Uterine smooth muscle cell (primary cell): ENCODE measurements around the gene KLHL4. TPM values are rescaled to one million over a fixed set of nuclear protein-coding genes. Genes with fewer than 3 reads are reported as not detected.

Source experiments
- total RNA-seq: library from RNA; depleted of rRNA; stranded (reverse); fragments of >200 nt; gene quantifications from 2 replicates; pipeline ENCODE4 v1.2.3, GENCODE V29; 2014

Gene KLHL4, protein sequence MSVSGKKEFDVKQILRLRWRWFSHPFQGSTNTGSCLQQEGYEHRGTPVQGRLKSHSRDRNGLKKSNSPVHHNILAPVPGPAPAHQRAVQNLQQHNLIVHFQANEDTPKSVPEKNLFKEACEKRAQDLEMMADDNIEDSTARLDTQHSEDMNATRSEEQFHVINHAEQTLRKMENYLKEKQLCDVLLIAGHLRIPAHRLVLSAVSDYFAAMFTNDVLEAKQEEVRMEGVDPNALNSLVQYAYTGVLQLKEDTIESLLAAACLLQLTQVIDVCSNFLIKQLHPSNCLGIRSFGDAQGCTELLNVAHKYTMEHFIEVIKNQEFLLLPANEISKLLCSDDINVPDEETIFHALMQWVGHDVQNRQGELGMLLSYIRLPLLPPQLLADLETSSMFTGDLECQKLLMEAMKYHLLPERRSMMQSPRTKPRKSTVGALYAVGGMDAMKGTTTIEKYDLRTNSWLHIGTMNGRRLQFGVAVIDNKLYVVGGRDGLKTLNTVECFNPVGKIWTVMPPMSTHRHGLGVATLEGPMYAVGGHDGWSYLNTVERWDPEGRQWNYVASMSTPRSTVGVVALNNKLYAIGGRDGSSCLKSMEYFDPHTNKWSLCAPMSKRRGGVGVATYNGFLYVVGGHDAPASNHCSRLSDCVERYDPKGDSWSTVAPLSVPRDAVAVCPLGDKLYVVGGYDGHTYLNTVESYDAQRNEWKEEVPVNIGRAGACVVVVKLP
- 4.8 and 6.5 TPM in 2 replicates for total RNA-seq

DNA sequence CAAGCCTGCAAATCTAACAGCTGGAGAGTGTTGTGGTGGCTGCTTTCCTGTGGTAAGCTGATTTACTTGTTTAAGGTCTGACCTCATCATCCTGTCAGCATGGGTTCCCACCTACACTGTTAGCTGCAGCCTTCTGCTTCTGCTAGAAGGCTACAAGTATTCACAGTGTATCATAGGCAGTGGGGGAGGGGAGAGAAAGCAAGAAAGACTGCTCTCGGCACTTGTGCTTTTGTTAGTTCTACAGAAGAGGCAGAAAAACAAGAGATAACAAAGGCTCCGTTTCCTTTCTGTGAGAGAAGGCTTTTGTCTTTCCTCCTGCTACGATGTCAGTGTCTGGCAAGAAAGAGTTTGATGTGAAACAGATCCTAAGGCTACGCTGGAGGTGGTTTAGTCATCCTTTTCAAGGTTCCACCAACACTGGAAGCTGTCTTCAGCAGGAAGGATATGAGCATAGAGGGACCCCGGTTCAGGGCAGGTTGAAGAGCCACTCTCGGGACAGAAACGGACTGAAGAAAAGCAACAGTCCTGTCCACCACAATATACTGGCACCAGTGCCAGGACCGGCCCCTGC is at the start of gene KLHL4:
Gene KLHL4, plus strand, starts transcription at position 232 of the 571 bp plus-strand sequence. Its CDS starts 92 bp downstream, at position 324.

